IPS-18c (cell line): Measurements from ENCODE around the gene ZNF362.

Source experiments
- H3K4me3 ChIP-seq: 2 replicates; pipeline ENCODE4 v1.7.0; 2013; ENCODE audit warnings: low read depth, mild to moderate bottlenecking, low read length, moderate library complexity; ENCODE audit not compliant: insufficient read depth
- H3K9me3 ChIP-seq: one replicate; pipeline ENCODE4 v1.6.1; 2013; ENCODE audit warnings: mild to moderate bottlenecking, low read length, moderate library complexity; ENCODE audit not compliant: control insufficient read depth, insufficient read depth

The ZNF362 gene

GRCh38 chr1:33323663-33324477, 67.6 kb downstream of the ZNF362 start:
- peaks cover 5% of the 10 kb centered on the region for H3K9me3 ChIP-seq

GRCh38 chr1:33324677-33325575, 68.6 kb downstream of the ZNF362 start:
- H3K9me3 ChIP-seq = peaks cover 5% of the 10 kb centered on the region
- H3K4me3 ChIP-seq = no peak overlapping the region

More at GRCh38 chr1:33323663-33324477, 67.6 kb downstream of the ZNF362 start:
- H3K4me3 ChIP-seq = no peak overlapping the region

GRCh38 chr1:33326785-33327184, 70.5 kb downstream of the ZNF362 start:
- Histone ChIP-seq H3K9me3 (peaks cover 5% of the 10 kb centered on the region), H3K4me3 (no peak overlapping the region)

- Histone ChIP-seq H3K4me3 (no peak overlapping the region), H3K9me3 (peaks cover 5% of the 10 kb centered on the region)
These were observed 71.5 kb downstream of the ZNF362 start for GRCh38 chr1:33327587-33328325.

GRCh38 chr1:33328817-33329216, 72.5 kb downstream of the ZNF362 start:
- peaks cover 3% of the 10 kb centered on the region for H3K9me3 ChIP-seq

GRCh38 chr1:33329600-33330305, 73.5 kb downstream of the ZNF362 start:
- Histone ChIP-seq H3K4me3 (no peak overlapping the region), H3K9me3 (peaks cover 2% of the 10 kb centered on the region)

More at GRCh38 chr1:33328817-33329216, 72.5 kb downstream of the ZNF362 start:
- no peak overlapping the region for H3K4me3 ChIP-seq

- H3K4me3 ChIP-seq = no peak overlapping the region
- peaks cover 2% of the 10 kb centered on the region for H3K9me3 ChIP-seq
These were observed 74.1 kb downstream of the ZNF362 start for GRCh38 chr1:33330361-33330890.

- peaks cover 2% of the 10 kb centered on the region for H3K9me3 ChIP-seq
These were observed 74.6 kb downstream of the ZNF362 start for GRCh38 chr1:33330906-33331305.

GRCh38 chr1:33331444-33332356, 75.4 kb downstream of the ZNF362 start:
- H3K4me3 ChIP-seq = no peak overlapping the region
- peaks cover 2% of the 10 kb centered on the region for H3K9me3 ChIP-seq

More at GRCh38 chr1:33330906-33331305, 74.6 kb downstream of the ZNF362 start:
- no peak overlapping the region for H3K4me3 ChIP-seq

GRCh38 chr1:33332357-33332789, 76.1 kb downstream of the ZNF362 start:
- H3K9me3 ChIP-seq = peaks cover 2% of the 10 kb centered on the region
- no peak overlapping the region for H3K4me3 ChIP-seq

- H3K9me3 ChIP-seq = no peaks in the 10 kb centered on the region
- H3K4me3 ChIP-seq = no peak overlapping the region
These were observed 76.6 kb downstream of the ZNF362 start for GRCh38 chr1:33332881-33333280.

- Histone ChIP-seq H3K4me3 (no peak overlapping the region), H3K9me3 (no peaks in the 10 kb centered on the region)
These were observed 77.8 kb downstream of the ZNF362 start for GRCh38 chr1:33334081-33334552.

GRCh38 chr1:33335020-33335419, 78.7 kb downstream of the ZNF362 start:
- H3K9me3 ChIP-seq = no peaks in the 10 kb centered on the region
- H3K4me3 ChIP-seq = no peak overlapping the region

GRCh38 chr1:33336580-33336979, 80.3 kb downstream of the ZNF362 start:
- Histone ChIP-seq H3K9me3 (no peaks in the 10 kb centered on the region), H3K4me3 (no peak overlapping the region)

- Histone ChIP-seq H3K4me3 (no peak overlapping the region), H3K9me3 (no peaks in the 10 kb centered on the region)
These were observed 81.1 kb downstream of the ZNF362 start for GRCh38 chr1:33337441-33337840.
